NCI-H187 (cell line): Measurements from ENCODE around the gene RNF14.
A peak's percentile ranks its signal among the peaks of the same experiment; 100 is the strongest.
"Not testable (repeated sequence)": the region's sequence is repeated elsewhere in the genome, so short reads cannot be mapped to it uniquely, and the experiment has no call there.

Experiments
- DNase-seq, 2 experiments: peaks; one replicate each; lab custom pipeline; 2025; lab: John Stamatoyannopoulos, UW

The RNF14 gene

GRCh38 chr5:141968914-141969608, at the start of gene RNF14:
Gene RNF14, plus strand, starts transcription at chr5:141969105. Its CDS starts 4,484 bp downstream, at chr5:141973589.
- DNase-seq, result peak; percentile 67 to 78

- DNase-seq, result no peak
Observed at GRCh38 chr5:141919218-141920119, 49.4 kb upstream of the RNF14 start.

- no peak for DNase-seq
Observed at GRCh38 chr5:141920771-141921170, 48.1 kb upstream of the RNF14 start.

GRCh38 chr5:141922827-141923447, 46.0 kb upstream of the RNF14 start:
- not testable (repeated sequence) for DNase-seq

- DNase-seq, result peak; percentile 77 to 82
Observed at GRCh38 chr5:141923448-141924313, 45.2 kb upstream of the RNF14 start, which contains the start of gene DELE1. Gene DELE1, plus strand, starts transcription at chr5:141923871. Its CDS starts 71 bp downstream, at chr5:141923942.

GRCh38 chr5:141926434-141926833, 42.5 kb upstream of the RNF14 start:
- no peak for DNase-seq

- DNase-seq, result no peak
Observed at GRCh38 chr5:141928051-141928450, 40.9 kb upstream of the RNF14 start.

GRCh38 chr5:141929398-141930058, 39.4 kb upstream of the RNF14 start:
- no peak for DNase-seq

GRCh38 chr5:141931694-141932093, 37.2 kb upstream of the RNF14 start:
- no peak for DNase-seq

GRCh38 chr5:141933151-141933550, 35.8 kb upstream of the RNF14 start:
- DNase-seq, result no peak

GRCh38 chr5:141934099-141934844, 34.6 kb upstream of the RNF14 start:
- DNase-seq, result no peak

- no peak for DNase-seq
Observed at GRCh38 chr5:141935538-141935937, 33.4 kb upstream of the RNF14 start.

GRCh38 chr5:141940695-141941271, 28.1 kb upstream of the RNF14 start:
- DNase-seq, result no peak

- DNase-seq, result no peak
Observed at GRCh38 chr5:141941307-141941706, 27.6 kb upstream of the RNF14 start.

- no peak for DNase-seq
Observed at GRCh38 chr5:141941779-141942178, 27.1 kb upstream of the RNF14 start.

GRCh38 chr5:141942185-141942857, 26.6 kb upstream of the RNF14 start:
- no peak for DNase-seq

GRCh38 chr5:141944076-141944475, 24.8 kb upstream of the RNF14 start:
- DNase-seq, result no peak

- DNase-seq, result no peak
Observed at GRCh38 chr5:141945511-141946051, 23.3 kb upstream of the RNF14 start.

- no peak for DNase-seq
Observed at GRCh38 chr5:141947316-141947715, 21.6 kb upstream of the RNF14 start.
